Measurements from ENCODE around the gene SS18L1.

DNA sequence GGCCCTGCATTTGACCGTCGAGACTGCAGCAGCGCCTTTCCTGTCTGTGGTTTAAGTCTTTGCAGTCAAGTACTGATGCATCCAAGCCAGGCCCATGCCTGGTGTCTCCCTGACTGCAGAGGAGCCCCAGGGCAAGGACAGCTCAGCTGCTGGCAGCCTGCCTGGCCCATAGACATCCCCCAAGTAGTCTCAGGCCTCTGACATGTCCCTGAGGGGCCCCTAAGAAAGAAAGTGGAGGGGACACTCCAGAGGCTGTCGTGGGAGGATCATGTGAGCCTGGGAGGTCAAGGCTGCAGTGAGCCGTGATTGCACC, 58.5 kb downstream of the SS18L1 start:
- TF ChIP-seq, protein P1, sequence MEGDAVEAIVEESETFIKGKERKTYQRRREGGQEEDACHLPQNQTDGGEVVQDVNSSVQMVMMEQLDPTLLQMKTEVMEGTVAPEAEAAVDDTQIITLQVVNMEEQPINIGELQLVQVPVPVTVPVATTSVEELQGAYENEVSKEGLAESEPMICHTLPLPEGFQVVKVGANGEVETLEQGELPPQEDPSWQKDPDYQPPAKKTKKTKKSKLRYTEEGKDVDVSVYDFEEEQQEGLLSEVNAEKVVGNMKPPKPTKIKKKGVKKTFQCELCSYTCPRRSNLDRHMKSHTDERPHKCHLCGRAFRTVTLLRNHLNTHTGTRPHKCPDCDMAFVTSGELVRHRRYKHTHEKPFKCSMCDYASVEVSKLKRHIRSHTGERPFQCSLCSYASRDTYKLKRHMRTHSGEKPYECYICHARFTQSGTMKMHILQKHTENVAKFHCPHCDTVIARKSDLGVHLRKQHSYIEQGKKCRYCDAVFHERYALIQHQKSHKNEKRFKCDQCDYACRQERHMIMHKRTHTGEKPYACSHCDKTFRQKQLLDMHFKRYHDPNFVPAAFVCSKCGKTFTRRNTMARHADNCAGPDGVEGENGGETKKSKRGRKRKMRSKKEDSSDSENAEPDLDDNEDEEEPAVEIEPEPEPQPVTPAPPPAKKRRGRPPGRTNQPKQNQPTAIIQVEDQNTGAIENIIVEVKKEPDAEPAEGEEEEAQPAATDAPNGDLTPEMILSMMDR (IDR thresholded peaks at IDR 0.05) = no peak
- TF ChIP-seq POLR2A (IDR thresholded peaks at IDR 0.05) = no peak
- no peak for TF ChIP-seq EP300 (IDR thresholded peaks at IDR 0.05)
- no peak for TF ChIP-seq POLR2AphosphoS5 (IDR thresholded peaks at IDR 0.05)
